Hepatocyte (in vitro differentiated cells): ENCODE measurements around the gene EIF4G3.

Experiments
- EZH2 ChIP-seq: fragments of 200-600 bp; sonication (generic); IDR thresholded peaks from 2 replicates; pipeline ENCODE4 v1.6.1; 2016; ENCODE audit warnings: antibody characterized with exemption, mild to moderate bottlenecking, borderline replicate concordance
- TF ChIP-seq, protein P1 (sequence below): fragments of 200-600 bp; sonication (generic); IDR thresholded peaks from 2 replicates; pipeline ENCODE4 v1.5.1; 2016; ENCODE audit warnings: antibody characterized with exemption, mild to moderate bottlenecking; ENCODE audit not compliant: poor library complexity

DNA sequence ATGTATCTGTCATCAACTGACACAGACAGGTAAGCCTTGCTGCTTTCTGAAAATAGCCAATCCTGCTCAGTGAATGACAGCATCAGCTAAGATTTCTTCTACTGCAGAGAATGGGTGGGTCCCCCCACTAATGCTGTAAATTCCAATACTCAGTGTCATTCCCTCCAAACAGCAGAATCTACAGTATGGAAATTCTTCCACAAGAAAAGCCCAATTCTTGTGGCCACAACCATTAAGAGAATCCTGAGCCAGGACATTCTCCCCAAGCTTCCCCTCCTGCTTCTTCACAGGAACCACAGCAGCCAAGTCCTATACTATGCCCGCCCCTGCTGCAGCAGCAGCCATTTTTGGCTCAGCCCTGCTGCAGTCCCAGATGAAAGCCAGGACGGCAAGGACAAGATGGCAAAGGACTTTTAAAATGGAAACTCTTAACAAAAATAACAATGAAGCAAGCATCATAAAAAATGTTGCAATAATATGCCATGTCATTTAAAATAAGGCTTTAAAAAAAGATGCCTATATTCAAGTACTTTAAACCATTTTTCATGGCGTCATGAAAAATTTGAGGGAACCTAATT is 26.8 kb downstream of the EIF4G3 start:
- TF ChIP-seq, protein P1, sequence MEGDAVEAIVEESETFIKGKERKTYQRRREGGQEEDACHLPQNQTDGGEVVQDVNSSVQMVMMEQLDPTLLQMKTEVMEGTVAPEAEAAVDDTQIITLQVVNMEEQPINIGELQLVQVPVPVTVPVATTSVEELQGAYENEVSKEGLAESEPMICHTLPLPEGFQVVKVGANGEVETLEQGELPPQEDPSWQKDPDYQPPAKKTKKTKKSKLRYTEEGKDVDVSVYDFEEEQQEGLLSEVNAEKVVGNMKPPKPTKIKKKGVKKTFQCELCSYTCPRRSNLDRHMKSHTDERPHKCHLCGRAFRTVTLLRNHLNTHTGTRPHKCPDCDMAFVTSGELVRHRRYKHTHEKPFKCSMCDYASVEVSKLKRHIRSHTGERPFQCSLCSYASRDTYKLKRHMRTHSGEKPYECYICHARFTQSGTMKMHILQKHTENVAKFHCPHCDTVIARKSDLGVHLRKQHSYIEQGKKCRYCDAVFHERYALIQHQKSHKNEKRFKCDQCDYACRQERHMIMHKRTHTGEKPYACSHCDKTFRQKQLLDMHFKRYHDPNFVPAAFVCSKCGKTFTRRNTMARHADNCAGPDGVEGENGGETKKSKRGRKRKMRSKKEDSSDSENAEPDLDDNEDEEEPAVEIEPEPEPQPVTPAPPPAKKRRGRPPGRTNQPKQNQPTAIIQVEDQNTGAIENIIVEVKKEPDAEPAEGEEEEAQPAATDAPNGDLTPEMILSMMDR: no peak
- TF ChIP-seq EZH2: no peak
